ENCODE data around the gene SPOCD1. TPM values are rescaled to one million over a fixed set of nuclear protein-coding genes. Genes with fewer than 3 reads are reported as not detected.
A peak's percentile ranks its signal among the peaks of the same experiment; 100 is the strongest.

The SPOCD1 gene
- total RNA-seq, 1 donor from 2014 or later, result 0.56 TPM

- Mint-ChIP-seq H3K4me1 (peaks cover 54% of the 10 kb centered on the region), H3K27me3 (ENCODE audit: low read depth) (no peaks in the 10 kb centered on the region), H3K27ac (ENCODE audit: unreplicated experiment) (peak overlapping the region; percentile 83), H3K36me3 (ENCODE audit: low read depth) (no peaks in the 10 kb centered on the region), H3K9me3 (no peaks in the 10 kb centered on the region), H3K4me3 (peak overlapping the region; percentile 45)
- TF ChIP-seq CTCF (conservative IDR thresholded peaks at IDR 0.05), result no peak
- no peak for DNase-seq (ENCODE audit: low read depth, low spot score)
Observed at GRCh38 chr1:31786366-31787060, 29.3 kb downstream of the SPOCD1 start.

- no peak for DNase-seq (ENCODE audit: low read depth, low spot score)
- Mint-ChIP-seq H3K4me3 (peak overlapping the region; percentile 29), H3K36me3 (ENCODE audit: low read depth) (no peaks in the 10 kb centered on the region), H3K9me3 (no peaks in the 10 kb centered on the region), H3K27me3 (ENCODE audit: low read depth) (no peaks in the 10 kb centered on the region), H3K4me1 (peaks cover 59% of the 10 kb centered on the region), H3K27ac (ENCODE audit: unreplicated experiment) (peak overlapping the region; percentile 83)
- TF ChIP-seq CTCF (conservative IDR thresholded peaks at IDR 0.05), result no peak
Observed at GRCh38 chr1:31785947-31786290, 29.9 kb downstream of the SPOCD1 start.

- no peaks in the 10 kb centered on the region for H3K36me3 Mint-ChIP-seq (ENCODE audit: low read depth)
- H3K4me1 Mint-ChIP-seq, result peaks cover 63% of the 10 kb centered on the region
- TF ChIP-seq CTCF (conservative IDR thresholded peaks at IDR 0.05), result no peak
- H3K27ac Mint-ChIP-seq (ENCODE audit: unreplicated experiment), result peak overlapping the region; percentile 43
- peak overlapping the region; percentile 49 for H3K4me3 Mint-ChIP-seq
- H3K27me3 Mint-ChIP-seq (ENCODE audit: low read depth), result no peaks in the 10 kb centered on the region
- DNase-seq (ENCODE audit: low read depth, low spot score), result no peak
- H3K9me3 Mint-ChIP-seq, result no peaks in the 10 kb centered on the region
Observed at GRCh38 chr1:31785020-31785946, 30.5 kb downstream of the SPOCD1 start.

GRCh38 chr1:31784356-31785019, 31.3 kb downstream of the SPOCD1 start:
- H3K4me3 Mint-ChIP-seq, result peak overlapping the region; percentile 49
- no peak for DNase-seq (ENCODE audit: low read depth, low spot score)
- no peaks in the 10 kb centered on the region for H3K36me3 Mint-ChIP-seq (ENCODE audit: low read depth)
- TF ChIP-seq CTCF (conservative IDR thresholded peaks at IDR 0.05), result no peak
- H3K27ac Mint-ChIP-seq (ENCODE audit: unreplicated experiment), result no peak overlapping the region
- no peaks in the 10 kb centered on the region for H3K9me3 Mint-ChIP-seq
- no peaks in the 10 kb centered on the region for H3K27me3 Mint-ChIP-seq (ENCODE audit: low read depth)
- H3K4me1 Mint-ChIP-seq, result peaks cover 59% of the 10 kb centered on the region

- Mint-ChIP-seq H3K36me3 (ENCODE audit: low read depth) (no peaks in the 10 kb centered on the region), H3K27me3 (ENCODE audit: low read depth) (no peaks in the 10 kb centered on the region), H3K4me3 (no peak overlapping the region), H3K27ac (ENCODE audit: unreplicated experiment) (no peak overlapping the region), H3K9me3 (no peaks in the 10 kb centered on the region), H3K4me1 (peaks cover 58% of the 10 kb centered on the region)
- DNase-seq (ENCODE audit: low read depth, low spot score), result no peak
- TF ChIP-seq CTCF (conservative IDR thresholded peaks at IDR 0.05), result no peak
Observed at GRCh38 chr1:31783846-31784245, 32.0 kb downstream of the SPOCD1 start.

All from neural crest cell (in vitro differentiated cells).